ENCODE measurements around the gene MIF. TPM values are rescaled to one million over a fixed set of nuclear protein-coding genes. Genes with fewer than 3 reads are reported as not detected.
"Not testable (repeated sequence)": the region's sequence is repeated elsewhere in the genome, so short reads cannot be mapped to it uniquely, and the experiment has no call there.

The MIF gene
- total RNA-seq, 1 donor from 2014 or later: 1,073 TPM

GRCh38 chr22:23926561-23926960 is 32.4 kb downstream of the MIF start:
- DNase-seq (ENCODE audit: low read depth): no peak
- no peak overlapping the region for H3K4me3 ChIP-seq (ENCODE audit: low read depth, low read length)
- TF ChIP-seq, protein P1, sequence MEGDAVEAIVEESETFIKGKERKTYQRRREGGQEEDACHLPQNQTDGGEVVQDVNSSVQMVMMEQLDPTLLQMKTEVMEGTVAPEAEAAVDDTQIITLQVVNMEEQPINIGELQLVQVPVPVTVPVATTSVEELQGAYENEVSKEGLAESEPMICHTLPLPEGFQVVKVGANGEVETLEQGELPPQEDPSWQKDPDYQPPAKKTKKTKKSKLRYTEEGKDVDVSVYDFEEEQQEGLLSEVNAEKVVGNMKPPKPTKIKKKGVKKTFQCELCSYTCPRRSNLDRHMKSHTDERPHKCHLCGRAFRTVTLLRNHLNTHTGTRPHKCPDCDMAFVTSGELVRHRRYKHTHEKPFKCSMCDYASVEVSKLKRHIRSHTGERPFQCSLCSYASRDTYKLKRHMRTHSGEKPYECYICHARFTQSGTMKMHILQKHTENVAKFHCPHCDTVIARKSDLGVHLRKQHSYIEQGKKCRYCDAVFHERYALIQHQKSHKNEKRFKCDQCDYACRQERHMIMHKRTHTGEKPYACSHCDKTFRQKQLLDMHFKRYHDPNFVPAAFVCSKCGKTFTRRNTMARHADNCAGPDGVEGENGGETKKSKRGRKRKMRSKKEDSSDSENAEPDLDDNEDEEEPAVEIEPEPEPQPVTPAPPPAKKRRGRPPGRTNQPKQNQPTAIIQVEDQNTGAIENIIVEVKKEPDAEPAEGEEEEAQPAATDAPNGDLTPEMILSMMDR (conservative IDR thresholded peaks at IDR 0.05; ENCODE audit: low read depth, low read length): no peak

DNA sequence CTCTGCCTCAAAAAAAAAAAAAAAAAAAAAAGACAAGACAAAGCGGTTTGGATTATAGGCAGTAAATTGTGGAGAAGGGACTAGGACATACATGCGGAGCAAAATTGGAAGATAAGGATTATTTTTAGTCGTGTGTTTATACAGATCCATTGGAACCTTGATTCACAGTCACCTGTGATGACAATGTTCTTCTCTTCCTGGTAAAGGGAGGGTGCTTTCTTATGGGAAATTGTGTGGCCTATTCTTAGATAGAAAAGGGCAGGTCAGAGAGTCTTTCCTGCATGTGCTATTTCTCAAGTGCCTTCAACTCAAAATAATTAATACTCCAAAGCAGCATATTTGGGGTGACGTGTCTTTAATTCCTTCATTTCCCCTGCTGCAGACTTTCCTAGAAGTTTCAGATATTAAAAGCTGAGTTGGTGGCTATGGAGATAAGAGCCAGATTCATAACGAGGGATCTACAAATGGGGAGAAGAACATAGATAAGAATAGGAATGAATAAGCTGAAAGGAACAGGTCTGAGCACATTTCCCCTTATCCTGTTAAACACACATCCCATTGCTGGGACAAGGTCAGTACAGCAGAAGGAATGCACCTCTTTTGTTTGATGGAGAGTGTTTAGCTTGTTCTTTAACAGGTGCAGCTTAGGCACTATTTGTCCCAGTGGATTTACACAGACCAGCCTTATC is 44.3 kb downstream of the MIF start:
- H3K4me3 ChIP-seq (ENCODE audit: low read depth, low read length): no peak overlapping the region
- DNase-seq (ENCODE audit: low read depth): no peak
- TF ChIP-seq, protein P1 (conservative IDR thresholded peaks at IDR 0.05; ENCODE audit: low read depth, low read length): no peak

DNA sequence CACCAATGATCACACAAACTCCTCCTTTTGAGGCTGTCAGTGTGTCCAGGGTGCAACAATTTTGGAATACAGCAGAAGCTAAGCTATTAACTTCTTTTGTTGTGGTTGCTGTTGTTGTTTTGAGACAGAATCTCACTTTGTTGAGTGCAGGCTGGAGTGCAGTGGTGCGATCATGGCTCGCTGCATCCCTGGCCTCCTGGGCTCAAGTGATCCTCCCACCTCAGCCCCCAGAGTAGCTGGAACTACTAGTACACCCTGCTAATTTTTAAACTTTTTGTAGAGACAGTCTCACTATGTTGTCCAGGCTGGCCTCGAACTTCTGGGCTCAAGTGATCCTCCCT is 44.8 kb downstream of the MIF start:
- no peak overlapping the region for H3K4me3 ChIP-seq (ENCODE audit: low read depth, low read length)
- TF ChIP-seq, protein P1 (conservative IDR thresholded peaks at IDR 0.05; ENCODE audit: low read depth, low read length): no peak
- DNase-seq (ENCODE audit: low read depth): no peak

DNA sequence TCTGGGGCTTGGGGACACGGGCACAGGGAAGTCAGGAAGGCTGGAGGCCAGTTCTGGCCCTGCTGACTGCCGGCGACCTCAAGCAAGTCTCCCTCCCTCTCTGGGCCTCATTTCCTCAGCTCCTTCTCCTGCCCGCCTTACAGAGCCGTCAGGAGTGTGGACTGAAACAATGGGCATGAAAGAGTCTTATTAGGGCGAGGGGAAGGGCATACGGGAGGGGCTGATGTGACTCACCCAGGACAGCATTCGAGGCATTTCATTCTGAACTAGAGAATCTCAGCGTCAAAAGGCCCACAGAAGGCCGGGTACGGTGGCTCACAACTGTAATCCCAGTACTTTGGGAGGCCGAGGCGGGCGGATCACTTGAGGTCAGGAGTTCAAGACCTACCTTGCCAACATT is 46.0 kb downstream of the MIF start:
- not testable (repeated sequence) for H3K4me3 ChIP-seq (ENCODE audit: low read depth, low read length); DNase-seq (ENCODE audit: low read depth)

Other genes with a start within 250 kb of the MIF start
- gene RGL4, start 203.4 kb upstream of the MIF start, total RNA-seq: not detected in 2 replicates
- gene ZNF70, start 143.3 kb upstream of the MIF start, total RNA-seq: 2.2 and 2.5 TPM in 2 replicates
- gene VPREB3, start 140.0 kb upstream of the MIF start, total RNA-seq: not detected in 2 replicates
- 0.36 and 2.1 TPM in 2 replicates for gene C22orf15, start 131.4 kb upstream of the MIF start, total RNA-seq
- 5.7 and 37.1 TPM in 2 replicates for gene CHCHD10, start 126.4 kb upstream of the MIF start, total RNA-seq
- gene MMP11, start 121.5 kb upstream of the MIF start, total RNA-seq: 11.4 and 22.3 TPM in 2 replicates
- 150 and 173 TPM in 2 replicates for gene SMARCB1, start 107.4 kb upstream of the MIF start, total RNA-seq
- 0.12 and 2.3 TPM in 2 replicates for gene DERL3, start 55.4 kb upstream of the MIF start, total RNA-seq
- gene SLC2A11, start 36.5 kb upstream of the MIF start, total RNA-seq: 13.1 and 14.3 TPM in 2 replicates
- 2.1 and 8.6 TPM in 2 replicates for gene GSTT2B, start 66.8 kb downstream of the MIF start, total RNA-seq
- gene DDTL, start 72.5 kb downstream of the MIF start, total RNA-seq: 2.1 TPM in 1 of 2 replicates, not detected in the other
- gene DDT, start 80.1 kb downstream of the MIF start, total RNA-seq: 138 and 163 TPM in 2 replicates
- 1.6 TPM in 1 of 2 replicates, not detected in the other for gene GSTT2, start 85.8 kb downstream of the MIF start, total RNA-seq
- not detected in 2 replicates for gene GSTT4, start 111.1 kb downstream of the MIF start, total RNA-seq
- gene CABIN1, start 116.9 kb downstream of the MIF start, total RNA-seq: 21.8 and 34.0 TPM in 2 replicates